Osteoblast (primary cell): ENCODE results near the gene SYNE1. TPM values are rescaled to one million over a fixed set of nuclear protein-coding genes. Genes with fewer than 3 reads are reported as not detected.
A peak's percentile ranks its signal among the peaks of the same experiment; 100 is the strongest.

ENCODE experiments used
- DNase-seq: peaks from one replicate; pipeline ENCODE4 v3.0.0; 2011; ENCODE audit warnings: low spot score, mixed read lengths; ENCODE audit not compliant: insufficient read length; ENCODE audit errors: missing footprints
- H2AFZ ChIP-seq: 2 replicates; pipeline ENCODE4 v1.6.0; 2011; ENCODE audit warnings: mild to moderate bottlenecking, low read length
- H3K27ac ChIP-seq: 2 replicates; pipeline ENCODE4 v1.5.1; 2011; ENCODE audit warnings: mild to moderate bottlenecking, low read depth, low read length, moderate library complexity
- H3K27me3 ChIP-seq: 2 replicates; pipeline ENCODE4 v1.6.0; 2012; ENCODE audit warnings: mild to moderate bottlenecking, control low read depth, inconsistent platforms, low read length, moderate library complexity; ENCODE audit not compliant: insufficient read depth
- H3K36me3 ChIP-seq: 2 replicates; pipeline ENCODE4 v1.5.1; 2011; ENCODE audit warnings: mild to moderate bottlenecking, low read length, control low read depth, moderate library complexity; ENCODE audit not compliant: insufficient read depth
- H3K4me1 ChIP-seq: 2 replicates; pipeline ENCODE4 v1.5.1; 2011; ENCODE audit warnings: mild to moderate bottlenecking, low read length, control low read depth, moderate library complexity; ENCODE audit not compliant: insufficient read depth
- H3K4me2 ChIP-seq: 2 replicates; pipeline ENCODE4 v1.6.0; 2011; ENCODE audit warnings: mild to moderate bottlenecking, low read length; ENCODE audit not compliant: insufficient read depth
- H3K4me3 ChIP-seq: fragments of 200-600 bp; sonication (generic); 3 replicates; pipeline ENCODE4 v1.5.1; 2012; ENCODE audit warnings: mild to moderate bottlenecking, low read length, inconsistent platforms; ENCODE audit not compliant: insufficient read depth
- H3K79me2 ChIP-seq: 2 replicates; pipeline ENCODE4 v1.6.0; 2012; ENCODE audit warnings: mild to moderate bottlenecking, low read length, control low read depth, inconsistent platforms; ENCODE audit not compliant: insufficient read depth
- H3K9me3 ChIP-seq: 2 replicates; pipeline ENCODE4 v1.5.1; 2011; ENCODE audit warnings: low read depth, low read length, control low read depth
- H4K20me1 ChIP-seq: 2 replicates; pipeline ENCODE4 v1.6.0; 2012; ENCODE audit warnings: mild to moderate bottlenecking, low read length, control low read depth; ENCODE audit not compliant: insufficient read depth
- total RNA-seq: library from RNA; depleted of rRNA; stranded (reverse); fragments of >200 nt; gene quantifications from 2 replicates; pipeline ENCODE4 v1.2.3, GENCODE V29; 2012
- TF ChIP-seq, protein P1 (sequence below): IDR thresholded peaks from 2 replicates; pipeline ENCODE4 v1.5.1; 2011; ENCODE audit warnings: mild to moderate bottlenecking, low read depth, low read length, moderate library complexity; ENCODE audit errors: extremely low read depth

Gene SYNE1
- total RNA-seq, 1 donor, result 240 TPM

DNA sequence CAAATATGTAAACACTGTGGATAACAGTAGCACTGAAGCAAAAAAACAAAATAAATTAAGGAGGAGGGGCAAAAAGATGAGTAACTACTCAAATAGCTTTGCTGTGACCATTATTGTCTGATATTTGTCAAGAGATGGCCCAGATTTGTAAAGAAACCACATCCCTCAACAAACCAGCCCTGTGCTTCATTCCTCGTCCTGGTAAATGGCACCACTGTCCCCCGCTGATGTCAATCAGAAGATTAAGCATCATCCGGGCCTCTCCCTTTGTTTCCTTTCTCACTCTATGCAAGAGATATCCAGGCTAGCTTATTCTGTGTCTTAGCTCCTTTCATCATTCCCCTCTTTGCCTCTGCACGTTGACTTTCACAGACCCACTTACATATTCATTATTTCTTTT lies 259.0 kb downstream of the SYNE1 start:
- H3K27ac ChIP-seq, result peak overlapping the region; percentile 94
- H3K36me3 ChIP-seq, result peaks cover 29% of the 10 kb centered on the region
- no peak overlapping the region for H2AFZ ChIP-seq
- no peak for DNase-seq
- TF ChIP-seq, protein P1, sequence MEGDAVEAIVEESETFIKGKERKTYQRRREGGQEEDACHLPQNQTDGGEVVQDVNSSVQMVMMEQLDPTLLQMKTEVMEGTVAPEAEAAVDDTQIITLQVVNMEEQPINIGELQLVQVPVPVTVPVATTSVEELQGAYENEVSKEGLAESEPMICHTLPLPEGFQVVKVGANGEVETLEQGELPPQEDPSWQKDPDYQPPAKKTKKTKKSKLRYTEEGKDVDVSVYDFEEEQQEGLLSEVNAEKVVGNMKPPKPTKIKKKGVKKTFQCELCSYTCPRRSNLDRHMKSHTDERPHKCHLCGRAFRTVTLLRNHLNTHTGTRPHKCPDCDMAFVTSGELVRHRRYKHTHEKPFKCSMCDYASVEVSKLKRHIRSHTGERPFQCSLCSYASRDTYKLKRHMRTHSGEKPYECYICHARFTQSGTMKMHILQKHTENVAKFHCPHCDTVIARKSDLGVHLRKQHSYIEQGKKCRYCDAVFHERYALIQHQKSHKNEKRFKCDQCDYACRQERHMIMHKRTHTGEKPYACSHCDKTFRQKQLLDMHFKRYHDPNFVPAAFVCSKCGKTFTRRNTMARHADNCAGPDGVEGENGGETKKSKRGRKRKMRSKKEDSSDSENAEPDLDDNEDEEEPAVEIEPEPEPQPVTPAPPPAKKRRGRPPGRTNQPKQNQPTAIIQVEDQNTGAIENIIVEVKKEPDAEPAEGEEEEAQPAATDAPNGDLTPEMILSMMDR, result no peak
- H3K27me3 ChIP-seq, result no peaks in the 10 kb centered on the region
- H4K20me1 ChIP-seq, result peaks cover 4% of the 10 kb centered on the region
- H3K4me1 ChIP-seq, result peaks cover 27% of the 10 kb centered on the region
- H3K4me3 ChIP-seq, result peak overlapping the region; percentile 74
- peaks cover 54% of the 10 kb centered on the region for H3K79me2 ChIP-seq
- no peaks in the 10 kb centered on the region for H3K9me3 ChIP-seq
- H3K4me2 ChIP-seq, result peak overlapping the region; percentile 98

- peaks cover 55% of the 10 kb centered on the region for H3K79me2 ChIP-seq
Measured at GRCh38 chr6:152375197-152375596, 262.0 kb downstream of the SYNE1 start.

GRCh38 chr6:152372945-152373344 lies 264.2 kb downstream of the SYNE1 start:
- no peak for DNase-seq
- H3K27me3 ChIP-seq, result no peaks in the 10 kb centered on the region
- peaks cover 73% of the 10 kb centered on the region for H3K36me3 ChIP-seq
- no peak overlapping the region for H2AFZ ChIP-seq
- H4K20me1 ChIP-seq, result peaks cover 4% of the 10 kb centered on the region
- H3K79me2 ChIP-seq, result peaks cover 39% of the 10 kb centered on the region
- no peak overlapping the region for H3K4me3 ChIP-seq
- H3K4me1 ChIP-seq, result peaks cover 9% of the 10 kb centered on the region
- H3K27ac ChIP-seq, result no peak overlapping the region
- TF ChIP-seq, protein P1, result no peak
- no peaks in the 10 kb centered on the region for H3K9me3 ChIP-seq
- no peak overlapping the region for H3K4me2 ChIP-seq

More at GRCh38 chr6:152375197-152375596, 262.0 kb downstream of the SYNE1 start:
- Histone ChIP-seq H3K4me3 (no peak overlapping the region), H3K9me3 (no peaks in the 10 kb centered on the region), H3K27me3 (no peaks in the 10 kb centered on the region), H2AFZ (no peak overlapping the region), H3K4me1 (peaks cover 17% of the 10 kb centered on the region), H3K36me3 (peaks cover 54% of the 10 kb centered on the region), H3K27ac (no peak overlapping the region), H3K4me2 (no peak overlapping the region), H4K20me1 (peaks cover 4% of the 10 kb centered on the region)
- DNase-seq, result no peak
- TF ChIP-seq, protein P1, result no peak

- Histone ChIP-seq H3K36me3 (peaks cover 84% of the 10 kb centered on the region), H4K20me1 (no peaks in the 10 kb centered on the region)
Measured at GRCh38 chr6:152371775-152372174, 265.4 kb downstream of the SYNE1 start.

More at GRCh38 chr6:152371775-152372174, 265.4 kb downstream of the SYNE1 start:
- TF ChIP-seq, protein P1, result no peak
- Histone ChIP-seq H3K27me3 (no peaks in the 10 kb centered on the region), H3K4me3 (no peak overlapping the region), H3K27ac (no peak overlapping the region), H3K9me3 (no peaks in the 10 kb centered on the region), H3K79me2 (peaks cover 32% of the 10 kb centered on the region), H2AFZ (no peak overlapping the region), H3K4me1 (peaks cover 7% of the 10 kb centered on the region), H3K4me2 (no peak overlapping the region)
- no peak for DNase-seq
